Nephron (organoid): Measurements from ENCODE around the gene HNRNPH1.

Experiments used
- H3K27ac Mint-ChIP-seq, 3 experiments: 2 replicates each; pipeline ENCODE4 v1.8.0; 2020; ENCODE audit warnings: mixed read lengths in 3 of 3, mild to moderate bottlenecking in 2 of 3, moderate library complexity in 1 of 3
- H3K27me3 Mint-ChIP-seq: 2 replicates; pipeline ENCODE4 v1.8.0; 2021; ENCODE audit warnings: low read depth, mild to moderate bottlenecking, moderate library complexity, mixed read lengths
- H3K36me3 Mint-ChIP-seq: 2 replicates; pipeline ENCODE4 v1.8.0; 2020; ENCODE audit warnings: low read depth, mixed read lengths
- H3K4me1 Mint-ChIP-seq: 2 replicates; pipeline ENCODE4 v1.8.0; 2020; ENCODE audit warnings: mixed read lengths
- H3K4me3 Mint-ChIP-seq, 3 experiments: 2 replicates each; pipeline ENCODE4 v1.8.0; 2020; ENCODE audit warnings: mild to moderate bottlenecking in 3 of 3, mixed read lengths in 3 of 3, moderate library complexity in 2 of 3
- H3K9me3 Mint-ChIP-seq: 2 replicates; pipeline ENCODE4 v1.8.0; 2020; ENCODE audit warnings: mixed read lengths
- TF ChIP-seq, protein P1 (sequence below), 3 experiments: fragments of 200-600 bp; sonication (generic); IDR thresholded peaks; one replicate each; pipeline ENCODE4 v1.5.0; 2021; ENCODE audit warnings: antibody characterized with exemption in 3 of 3; ENCODE audit not compliant: unreplicated experiment in 3 of 3

HNRNPH1 gene

DNA sequence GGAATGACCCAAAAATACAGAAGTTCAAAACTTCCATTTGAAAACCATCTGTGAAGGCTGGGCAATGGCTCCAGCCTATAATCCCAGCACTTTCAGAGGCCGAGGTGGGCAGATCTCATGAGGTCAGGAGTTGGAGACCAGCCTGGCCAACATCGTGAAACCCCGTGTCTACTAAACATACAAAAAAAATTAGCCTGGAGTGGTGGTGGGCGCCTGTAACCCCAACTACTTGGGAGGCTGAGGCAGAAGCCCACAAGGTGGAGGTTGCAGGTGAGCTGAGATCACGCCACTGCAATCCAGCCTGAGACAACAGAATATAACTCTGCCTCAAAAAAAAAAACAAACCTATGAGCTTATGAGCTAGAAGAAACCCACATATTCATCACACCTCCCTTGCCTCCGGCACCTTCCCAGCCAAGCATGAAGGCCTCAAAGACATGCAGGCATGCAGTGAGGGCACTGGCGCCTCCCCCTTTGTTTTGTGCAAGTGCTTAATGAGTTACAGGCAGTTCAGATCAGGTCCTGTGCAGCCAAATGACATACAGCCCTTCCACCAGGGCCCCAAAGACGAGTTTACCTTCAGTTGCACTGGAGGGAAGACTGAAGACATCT is 9.9 kb downstream of the HNRNPH1 start:
- H3K4me3 Mint-ChIP-seq = peak overlapping the region in 2 of 3 experiments; percentile 30 to 59

DNA sequence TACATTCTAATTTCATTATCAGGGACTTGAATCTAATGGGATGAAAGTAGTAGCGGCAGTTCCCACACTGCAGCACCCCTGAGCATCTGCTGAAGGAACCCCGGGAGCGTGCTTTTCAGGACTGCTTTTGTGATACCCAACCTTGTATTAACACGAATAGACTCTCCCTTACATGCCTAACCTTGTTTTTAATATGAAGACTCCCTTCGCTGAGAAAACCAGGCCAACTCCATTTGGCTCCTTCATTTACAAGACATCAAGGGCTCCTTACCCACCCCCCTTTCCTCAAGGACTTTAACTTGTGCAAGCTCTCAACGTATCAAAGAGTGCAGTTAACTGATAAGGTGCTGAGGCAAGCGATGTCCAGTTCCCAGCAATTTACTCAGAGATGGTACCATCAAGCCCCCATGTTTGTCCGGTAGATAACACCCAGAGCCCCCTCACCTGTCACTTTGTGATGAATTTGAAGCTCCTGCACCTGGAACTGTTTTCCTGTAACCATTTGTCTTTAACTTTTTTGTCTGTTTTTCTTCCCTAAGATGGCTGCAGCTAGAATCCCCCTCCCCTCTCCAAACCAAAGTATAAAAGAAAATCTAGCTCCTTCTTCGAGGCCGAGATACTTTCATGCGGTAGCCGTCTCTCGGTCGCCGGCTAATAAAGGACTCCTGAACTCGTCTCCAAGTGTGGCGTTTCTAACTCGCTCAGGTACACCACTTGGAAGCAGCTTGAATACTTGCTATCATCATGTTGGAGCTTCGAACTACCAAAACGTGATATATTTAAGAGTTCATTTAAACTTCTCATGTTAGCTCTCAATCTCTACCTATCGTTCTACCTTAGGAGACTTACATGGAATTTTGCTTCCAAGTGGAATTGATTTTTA is 10.7 kb downstream of the HNRNPH1 start:
- TF ChIP-seq, protein P1, sequence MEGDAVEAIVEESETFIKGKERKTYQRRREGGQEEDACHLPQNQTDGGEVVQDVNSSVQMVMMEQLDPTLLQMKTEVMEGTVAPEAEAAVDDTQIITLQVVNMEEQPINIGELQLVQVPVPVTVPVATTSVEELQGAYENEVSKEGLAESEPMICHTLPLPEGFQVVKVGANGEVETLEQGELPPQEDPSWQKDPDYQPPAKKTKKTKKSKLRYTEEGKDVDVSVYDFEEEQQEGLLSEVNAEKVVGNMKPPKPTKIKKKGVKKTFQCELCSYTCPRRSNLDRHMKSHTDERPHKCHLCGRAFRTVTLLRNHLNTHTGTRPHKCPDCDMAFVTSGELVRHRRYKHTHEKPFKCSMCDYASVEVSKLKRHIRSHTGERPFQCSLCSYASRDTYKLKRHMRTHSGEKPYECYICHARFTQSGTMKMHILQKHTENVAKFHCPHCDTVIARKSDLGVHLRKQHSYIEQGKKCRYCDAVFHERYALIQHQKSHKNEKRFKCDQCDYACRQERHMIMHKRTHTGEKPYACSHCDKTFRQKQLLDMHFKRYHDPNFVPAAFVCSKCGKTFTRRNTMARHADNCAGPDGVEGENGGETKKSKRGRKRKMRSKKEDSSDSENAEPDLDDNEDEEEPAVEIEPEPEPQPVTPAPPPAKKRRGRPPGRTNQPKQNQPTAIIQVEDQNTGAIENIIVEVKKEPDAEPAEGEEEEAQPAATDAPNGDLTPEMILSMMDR (IDR thresholded peaks at IDR 0.05; ENCODE audit: unreplicated experiment in 3 of 3) = no peak
- H3K4me1 Mint-ChIP-seq = peaks cover 61% of the 10 kb centered on the region

More for the DNA sequence above, 9.9 kb downstream of the HNRNPH1 start:
- peaks cover 66% of the 10 kb centered on the region for H3K4me1 Mint-ChIP-seq
- peak overlapping the region; percentile 15 to 89 (median 76) for H3K27ac Mint-ChIP-seq
- TF ChIP-seq, protein P1 (IDR thresholded peaks at IDR 0.05; ENCODE audit: unreplicated experiment in 3 of 3) = no peak
- no peaks in the 10 kb centered on the region for H3K27me3 Mint-ChIP-seq
- peaks cover 85% of the 10 kb centered on the region for H3K36me3 Mint-ChIP-seq
- H3K9me3 Mint-ChIP-seq = no peaks in the 10 kb centered on the region

DNA sequence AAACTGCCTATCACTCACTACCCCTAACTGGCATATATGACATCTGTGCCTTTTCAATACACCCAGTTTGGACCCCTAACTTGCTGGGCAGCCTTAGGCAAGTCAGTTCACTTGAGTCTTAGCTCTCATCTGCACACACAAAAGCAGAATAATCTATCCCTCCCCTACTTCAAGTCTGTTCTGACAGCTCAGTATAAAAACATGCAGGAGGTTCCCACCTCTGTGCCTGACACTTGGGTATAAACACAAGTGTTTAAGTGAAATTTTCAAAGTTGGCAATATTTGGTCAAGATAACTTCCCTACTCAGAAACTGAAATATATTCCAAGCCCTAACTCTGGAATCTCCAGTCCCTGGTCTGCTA is 12.6 kb downstream of the HNRNPH1 start:
- H3K4me1 Mint-ChIP-seq = peaks cover 48% of the 10 kb centered on the region
- H3K4me3 Mint-ChIP-seq = no peak overlapping the region
- peak overlapping the region; percentile 52 to 87 (median 71) for H3K27ac Mint-ChIP-seq
- no peaks in the 10 kb centered on the region for H3K9me3 Mint-ChIP-seq
- peaks cover 70% of the 10 kb centered on the region for H3K36me3 Mint-ChIP-seq
- no peaks in the 10 kb centered on the region for H3K27me3 Mint-ChIP-seq
- TF ChIP-seq, protein P1 (IDR thresholded peaks at IDR 0.05; ENCODE audit: unreplicated experiment in 3 of 3) = no peak

More for the DNA sequence above, 10.7 kb downstream of the HNRNPH1 start:
- Mint-ChIP-seq H3K9me3 (no peaks in the 10 kb centered on the region), H3K27ac (peak overlapping the region; percentile 15 to 89 (median 39)), H3K4me3 (no peak overlapping the region), H3K27me3 (no peaks in the 10 kb centered on the region), H3K36me3 (peaks cover 80% of the 10 kb centered on the region)

DNA sequence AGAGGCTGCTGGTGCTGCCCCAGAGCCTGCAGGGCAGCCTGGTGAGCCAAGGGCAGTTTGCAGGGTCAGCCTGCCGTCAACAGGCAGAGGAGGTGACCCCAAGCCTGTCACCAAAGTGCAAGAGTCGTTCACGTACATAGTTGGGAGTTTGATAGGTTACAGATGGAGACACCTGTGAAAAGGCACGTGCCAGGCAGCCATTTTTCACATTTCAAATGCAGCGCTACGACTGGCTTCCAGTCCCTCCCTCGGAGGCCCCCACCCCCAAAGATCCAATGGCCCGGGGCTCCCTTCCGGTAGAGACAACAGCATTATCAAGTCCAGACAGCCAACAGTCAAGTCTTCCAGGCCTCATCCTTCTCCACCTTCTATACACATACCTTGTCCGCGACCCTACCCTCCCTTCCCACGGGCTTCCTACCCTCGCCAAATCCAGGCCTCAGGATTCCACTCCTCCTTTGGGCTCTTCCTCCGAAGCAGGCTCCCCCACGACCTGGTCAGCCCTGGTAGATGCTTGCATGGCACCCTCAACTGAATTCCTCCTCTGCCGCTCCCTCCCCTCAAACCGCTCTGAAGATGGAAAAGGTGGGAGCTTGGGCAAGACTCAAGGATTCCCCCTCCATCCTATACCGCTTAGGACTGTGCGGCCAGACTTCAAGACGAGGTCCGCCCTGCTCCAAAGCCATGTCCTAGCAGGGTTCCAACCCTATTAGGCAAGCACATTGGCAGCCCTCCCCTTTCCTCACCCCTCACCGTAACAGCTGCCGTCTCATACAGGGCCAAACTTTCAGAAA is 13.2 kb downstream of the HNRNPH1 start:
- no peaks in the 10 kb centered on the region for H3K27me3 Mint-ChIP-seq

DNA sequence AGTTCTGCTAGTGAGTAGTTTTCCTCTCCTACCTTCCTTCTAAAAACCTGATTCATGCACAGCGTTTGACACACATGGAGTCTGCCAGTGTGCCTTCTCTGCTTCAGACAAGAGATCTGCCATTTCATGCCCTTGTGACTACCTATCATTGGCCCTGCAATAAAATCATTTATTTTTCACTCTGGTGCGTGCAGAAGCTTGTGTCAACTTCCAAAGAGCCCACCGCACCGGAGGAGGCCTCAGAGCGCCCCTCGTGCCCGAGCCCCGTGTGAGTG is 13.7 kb downstream of the HNRNPH1 start:
- Mint-ChIP-seq H3K4me1 (peaks cover 48% of the 10 kb centered on the region), H3K27me3 (no peaks in the 10 kb centered on the region), H3K36me3 (peaks cover 68% of the 10 kb centered on the region), H3K27ac (peak overlapping the region in 2 of 3 experiments; percentile 14 to 87), H3K4me3 (no peak overlapping the region), H3K9me3 (no peaks in the 10 kb centered on the region)
- TF ChIP-seq, protein P1 (IDR thresholded peaks at IDR 0.05; ENCODE audit: unreplicated experiment in 3 of 3) = no peak

More for the DNA sequence above, 13.2 kb downstream of the HNRNPH1 start:
- no peaks in the 10 kb centered on the region for H3K9me3 Mint-ChIP-seq
- TF ChIP-seq, protein P1 (IDR thresholded peaks at IDR 0.05; ENCODE audit: unreplicated experiment in 3 of 3) = no peak
- H3K4me1 Mint-ChIP-seq = peaks cover 50% of the 10 kb centered on the region
- H3K4me3 Mint-ChIP-seq = no peak overlapping the region
- H3K36me3 Mint-ChIP-seq = peaks cover 71% of the 10 kb centered on the region
- H3K27ac Mint-ChIP-seq = peak overlapping the region; percentile 52 to 87 (median 71)
